ENCODE data around the gene CALM1. TPM values are rescaled to one million over a fixed set of nuclear protein-coding genes. Genes with fewer than 3 reads are reported as not detected.
A peak's percentile ranks its signal among the peaks of the same experiment; 100 is the strongest.

Gene CALM1
- total RNA-seq, 1 donor from 2014 or later: 362 TPM

- Histone ChIP-seq H3K9me3 (ENCODE audit: low read depth) (no peaks in the 10 kb centered on the region), H3F3A (ENCODE audit: low read depth) (no peaks in the 10 kb centered on the region), H3K79me2 (ENCODE audit: low read depth) (no peaks in the 10 kb centered on the region), H4K20me1 (ENCODE audit: low read depth) (no peaks in the 10 kb centered on the region), H3K36me3 (no peaks in the 10 kb centered on the region), H3K4me2 (no peak overlapping the region), H3K27ac (no peak overlapping the region), H2AFZ (replicated peaks) (no peak overlapping the region), H3K4me1 (no peaks in the 10 kb centered on the region), H3K9ac (no peak overlapping the region), H3K27me3 (no peaks in the 10 kb centered on the region), H3K4me3 (no peak overlapping the region)
- H3K27me3 Mint-ChIP-seq (ENCODE audit: insufficient read depth, low read depth): peaks cover 14% of the 10 kb centered on the region
- no peaks in the 10 kb centered on the region for H3K9me3 Mint-ChIP-seq
- H3K4me3 Mint-ChIP-seq: no peak overlapping the region
- H3K36me3 Mint-ChIP-seq: no peaks in the 10 kb centered on the region
- TF ChIP-seq CTCF (IDR thresholded peaks at IDR 0.05) (no peak), EZH2 (IDR thresholded peaks at IDR 0.05) (no peak), EZH2phosphoT487 (IDR thresholded peaks at IDR 0.05) (no peak)
- H3K4me1 Mint-ChIP-seq: peaks cover 18% of the 10 kb centered on the region
- H3K27ac Mint-ChIP-seq: no peak overlapping the region
- no peak for DNase-seq (ENCODE audit: low spot score)
Measured at GRCh38 chr14:90429236-90429635, 32.4 kb downstream of the CALM1 start.

GRCh38 chr14:90429754-90430153 lies 32.9 kb downstream of the CALM1 start:
- H3K4me3 Mint-ChIP-seq: no peak overlapping the region

GRCh38 chr14:90434370-90435020 lies 37.7 kb downstream of the CALM1 start:
- peaks cover 22% of the 10 kb centered on the region for H3K27me3 Mint-ChIP-seq (ENCODE audit: insufficient read depth, low read depth)
- H4K20me1 ChIP-seq (ENCODE audit: low read depth): no peaks in the 10 kb centered on the region
- H3K36me3 Mint-ChIP-seq: no peaks in the 10 kb centered on the region
- no peak overlapping the region for H3K4me3 ChIP-seq
- H3K27ac ChIP-seq: no peak overlapping the region
- no peak for DNase-seq (ENCODE audit: low spot score)
- no peaks in the 10 kb centered on the region for H3K9me3 ChIP-seq (ENCODE audit: low read depth)
- no peak overlapping the region for H3K27ac Mint-ChIP-seq
- H2AFZ ChIP-seq (replicated peaks): no peak overlapping the region
- no peaks in the 10 kb centered on the region for H3K36me3 ChIP-seq
- H3K9me3 Mint-ChIP-seq: no peaks in the 10 kb centered on the region
- H3K79me2 ChIP-seq (ENCODE audit: low read depth): no peaks in the 10 kb centered on the region
- peaks cover under 1% of the 10 kb centered on the region for H3F3A ChIP-seq (ENCODE audit: low read depth)
- H3K4me2 ChIP-seq: no peak overlapping the region
- H3K27me3 ChIP-seq: no peaks in the 10 kb centered on the region
- H3K9ac ChIP-seq: no peak overlapping the region
- no peaks in the 10 kb centered on the region for H3K4me1 ChIP-seq
- no peak for TF ChIP-seq EZH2 (IDR thresholded peaks at IDR 0.05)
- TF ChIP-seq CTCF (IDR thresholded peaks at IDR 0.05): no peak
- TF ChIP-seq EZH2phosphoT487 (IDR thresholded peaks at IDR 0.05): no peak
- no peak overlapping the region for H3K4me3 Mint-ChIP-seq
- H3K4me1 Mint-ChIP-seq: peaks cover 5% of the 10 kb centered on the region

More at GRCh38 chr14:90429754-90430153, 32.9 kb downstream of the CALM1 start:
- Mint-ChIP-seq H3K27me3 (ENCODE audit: insufficient read depth, low read depth) (peaks cover 15% of the 10 kb centered on the region), H3K36me3 (no peaks in the 10 kb centered on the region), H3K9me3 (no peaks in the 10 kb centered on the region), H3K4me1 (peaks cover 13% of the 10 kb centered on the region), H3K27ac (no peak overlapping the region)
- no peaks in the 10 kb centered on the region for H3K27me3 ChIP-seq
- no peaks in the 10 kb centered on the region for H3K4me1 ChIP-seq
- no peak overlapping the region for H3K9ac ChIP-seq
- TF ChIP-seq EZH2 (IDR thresholded peaks at IDR 0.05) (no peak), CTCF (IDR thresholded peaks at IDR 0.05) (no peak), EZH2phosphoT487 (IDR thresholded peaks at IDR 0.05) (no peak)
- H3K79me2 ChIP-seq (ENCODE audit: low read depth): no peaks in the 10 kb centered on the region
- H4K20me1 ChIP-seq (ENCODE audit: low read depth): no peaks in the 10 kb centered on the region
- H3K36me3 ChIP-seq: no peaks in the 10 kb centered on the region
- H2AFZ ChIP-seq (replicated peaks): peak overlapping the region; percentile 17
- no peaks in the 10 kb centered on the region for H3F3A ChIP-seq (ENCODE audit: low read depth)
- no peak for DNase-seq (ENCODE audit: low spot score)
- no peak overlapping the region for H3K4me2 ChIP-seq
- no peak overlapping the region for H3K27ac ChIP-seq
- no peaks in the 10 kb centered on the region for H3K9me3 ChIP-seq (ENCODE audit: low read depth)
- H3K4me3 ChIP-seq: no peak overlapping the region
